GM21423 (cell line): Measurements from ENCODE around the gene USP7.

Experiments
- ATAC-seq: cut with Tn5 transposase; IDR thresholded peaks from one replicate; pipeline ENCODE4 v1.9.1; 2021; ENCODE audit warnings: mild to moderate bottlenecking, moderate library complexity; ENCODE audit not compliant: unreplicated experiment

Gene USP7

GRCh38 chr16:8865145-8865882 is 98.4 kb downstream of the USP7 start:
- ATAC-seq, result no peak

DNA sequence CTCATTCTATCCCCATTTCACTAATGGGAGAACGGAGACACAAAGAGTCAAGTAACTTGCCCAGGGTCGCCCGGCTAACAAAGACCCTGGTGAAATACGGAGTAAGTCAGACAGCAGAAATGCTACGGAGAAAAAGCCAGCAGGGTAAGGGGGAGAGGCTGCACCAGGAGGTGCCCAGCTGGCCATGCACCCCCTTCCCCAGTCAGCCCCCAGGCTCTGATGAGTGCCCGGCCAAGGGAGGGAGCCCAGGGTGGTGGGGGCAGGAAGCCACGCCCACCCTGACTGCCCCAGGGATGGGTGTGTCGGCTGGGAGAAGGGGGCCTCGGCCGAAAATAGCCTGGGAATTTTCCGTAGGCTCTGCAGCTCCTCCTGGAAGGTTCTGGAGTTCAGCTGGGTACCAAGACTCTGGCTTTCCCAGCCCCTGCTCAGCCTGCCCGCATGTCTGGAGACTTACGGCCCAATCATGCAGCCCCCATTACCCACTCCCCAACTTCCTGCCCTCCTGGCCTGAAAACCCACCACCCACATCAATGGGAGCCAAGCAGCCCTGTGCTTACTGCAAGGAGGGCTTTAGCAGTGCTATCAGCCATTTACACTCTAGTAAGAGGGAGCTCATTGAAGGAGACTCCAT is 99.1 kb downstream of the USP7 start:
- ATAC-seq, result no peak

- ATAC-seq, result no peak
These were observed 99.9 kb downstream of the USP7 start for GRCh38 chr16:8863594-8864424.

GRCh38 chr16:8862309-8863130 is 101.2 kb downstream of the USP7 start:
- ATAC-seq, result no peak

DNA sequence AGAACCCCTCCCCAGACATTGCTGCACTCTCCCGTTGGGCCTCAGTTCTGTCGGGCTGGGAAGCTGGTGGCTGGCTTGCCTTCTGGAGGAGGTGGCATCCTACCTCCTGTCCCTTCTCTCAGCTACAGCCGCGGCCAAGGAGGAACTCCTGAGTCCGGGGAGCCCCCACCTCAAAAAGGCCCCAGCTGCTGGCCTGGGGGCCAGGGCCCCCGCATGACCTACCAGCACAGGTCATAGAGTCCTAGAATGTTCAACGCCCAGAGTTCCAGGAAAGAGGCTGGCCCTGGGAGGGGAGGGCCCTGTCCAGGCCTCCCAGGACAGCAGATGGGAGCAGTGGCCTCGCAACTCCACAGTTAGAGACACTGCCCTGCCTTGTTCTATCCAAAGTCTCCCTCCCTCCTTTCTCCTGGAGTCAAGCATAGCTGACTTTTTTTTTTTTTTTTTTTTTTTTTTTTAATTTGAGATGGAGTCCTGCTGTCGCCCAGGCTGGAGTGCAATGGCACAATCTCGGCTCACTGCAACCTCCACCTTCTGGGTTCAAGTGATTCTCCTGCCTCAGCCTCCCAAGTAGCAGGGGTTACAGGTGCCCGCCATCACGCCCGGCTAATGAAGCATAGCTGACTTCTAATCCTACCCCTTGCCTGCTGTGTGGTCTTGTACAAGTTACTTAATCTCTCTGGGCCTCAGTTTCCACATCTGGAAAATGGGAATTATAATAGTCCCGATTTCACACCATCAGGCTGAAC is 102.0 kb downstream of the USP7 start:
- no peak for ATAC-seq

- ATAC-seq, result no peak
These were observed 103.5 kb downstream of the USP7 start for GRCh38 chr16:8859913-8860881.

- no peak for ATAC-seq
These were observed 104.5 kb downstream of the USP7 start for GRCh38 chr16:8858994-8859912.

GRCh38 chr16:8855972-8856371 is 107.7 kb downstream of the USP7 start:
- ATAC-seq, result no peak

DNA sequence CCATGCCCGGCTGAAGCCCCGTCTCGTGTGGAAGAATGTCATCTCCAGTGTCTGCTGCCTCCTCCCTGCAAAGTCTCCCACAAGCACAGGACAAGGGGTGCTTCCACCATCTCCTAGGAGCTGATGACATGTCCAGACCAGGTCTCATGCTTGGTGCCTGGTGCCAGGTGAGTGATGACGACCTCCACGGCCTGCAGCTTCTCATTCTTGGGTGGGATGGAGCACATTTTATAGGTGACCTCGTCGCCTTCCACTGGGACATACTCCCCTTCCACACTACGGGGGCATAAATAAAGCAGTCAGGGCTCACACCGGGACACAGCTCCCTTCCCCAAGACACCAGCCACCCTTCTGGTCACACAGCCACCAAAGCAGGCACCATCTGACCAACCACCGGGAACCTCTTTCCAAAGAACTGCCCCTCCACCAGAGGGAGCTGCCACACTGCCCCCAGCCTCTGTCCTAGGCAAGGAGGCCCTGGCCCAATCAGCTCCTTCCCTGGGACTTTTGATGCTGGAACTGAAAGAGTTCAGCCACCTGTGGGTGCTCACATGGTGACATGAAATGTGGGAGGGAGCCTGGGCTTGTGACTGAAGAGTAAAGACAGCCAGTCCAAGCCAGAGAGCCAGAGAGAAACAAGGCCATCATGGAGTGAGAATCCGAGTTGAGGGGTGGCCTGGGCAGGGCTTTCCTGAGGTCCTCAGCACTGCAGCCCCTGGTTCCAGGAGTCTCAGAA is 108.5 kb downstream of the USP7 start:
- no peak for ATAC-seq

- ATAC-seq, result no peak
These were observed 109.3 kb downstream of the USP7 start for GRCh38 chr16:8854298-8854948.

DNA sequence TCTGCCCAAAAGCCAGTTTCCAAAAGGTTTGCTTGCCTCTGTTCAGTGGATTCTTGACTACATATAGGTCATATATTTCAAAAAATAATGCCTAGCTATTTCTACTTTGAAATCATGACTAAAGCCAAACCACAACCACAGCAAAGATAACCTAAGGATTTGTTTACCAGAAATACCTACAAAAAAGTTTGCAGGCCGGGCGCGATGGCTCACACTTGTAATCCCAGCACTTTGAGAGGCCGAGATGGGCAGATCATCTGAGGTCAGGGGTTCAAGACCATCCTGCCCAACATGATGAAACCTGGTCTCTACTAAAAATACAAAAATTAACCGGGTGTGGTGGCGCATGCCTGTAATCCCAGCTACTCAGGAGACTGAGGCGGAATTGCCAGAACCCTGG is 110.1 kb downstream of the USP7 start:
- ATAC-seq, result no peak

DNA sequence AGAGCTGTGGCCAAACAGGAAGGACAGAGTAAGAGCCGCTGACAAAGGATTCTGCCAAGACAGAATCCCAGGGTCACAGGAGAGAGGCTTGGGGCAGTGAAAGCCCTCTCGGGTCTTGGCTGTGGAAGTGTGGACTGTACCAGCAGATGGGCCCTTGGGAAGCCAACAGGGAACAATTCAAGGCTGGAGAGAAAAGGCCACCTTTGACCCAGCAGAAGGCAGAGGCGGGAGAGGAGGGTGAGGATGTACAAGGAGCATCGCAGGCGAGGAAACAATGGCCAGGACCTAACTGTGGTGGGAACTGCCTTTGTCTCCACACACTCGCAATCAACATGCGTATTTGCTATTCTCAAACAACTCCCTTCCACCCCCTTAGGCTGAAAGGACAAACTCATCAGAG is 110.6 kb downstream of the USP7 start:
- ATAC-seq, result no peak

DNA sequence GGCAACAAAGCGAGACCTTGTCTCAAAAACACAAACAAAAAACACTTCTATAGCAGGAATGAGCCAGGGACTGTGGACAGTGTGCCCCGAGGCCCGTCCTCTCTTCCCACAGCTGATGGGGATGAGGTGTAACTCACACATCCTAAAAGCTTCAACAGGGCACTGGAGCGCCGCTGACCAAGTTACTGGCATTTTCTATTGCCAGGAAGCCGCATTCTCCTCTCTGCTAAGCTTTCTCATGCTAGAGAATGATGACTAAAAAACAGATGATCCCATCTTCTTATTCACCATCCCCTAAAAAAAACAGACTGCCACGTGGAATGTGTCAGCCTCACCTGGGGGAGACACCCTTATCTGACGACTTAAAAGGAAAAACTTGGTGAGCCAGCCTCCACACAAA is 111.2 kb downstream of the USP7 start:
- ATAC-seq, result no peak

- no peak for ATAC-seq
These were observed 111.8 kb downstream of the USP7 start for GRCh38 chr16:8851761-8852403.

DNA sequence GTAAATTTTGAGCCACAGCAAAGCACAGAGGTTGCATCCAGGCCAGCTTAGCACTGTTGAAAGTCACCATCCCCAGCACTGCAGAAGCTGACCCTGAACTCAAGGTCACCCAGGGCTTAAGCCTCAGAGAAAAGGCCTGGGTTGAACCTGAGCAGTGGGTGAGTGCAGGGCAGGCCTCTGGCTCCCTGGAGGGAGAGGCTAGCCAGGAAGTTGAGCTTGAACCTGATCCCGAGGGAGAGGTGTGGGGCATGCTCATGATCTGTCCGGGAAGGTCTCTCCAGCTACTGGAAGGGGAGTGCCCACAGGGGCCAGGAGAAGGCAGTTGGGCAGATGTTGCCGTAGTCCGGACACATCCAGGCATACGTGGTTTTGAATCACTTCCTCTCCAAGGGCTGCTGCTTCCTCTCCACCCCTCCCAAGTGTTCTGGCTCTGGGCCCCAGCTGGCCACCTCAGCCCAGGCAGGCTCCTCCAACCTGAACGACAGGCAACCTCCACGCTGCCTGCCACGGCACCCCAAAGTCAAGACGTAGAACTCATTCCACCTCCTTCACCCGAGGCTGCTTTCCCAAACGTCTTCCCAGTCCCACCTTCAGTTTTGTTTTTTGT is 113.3 kb downstream of the USP7 start:
- ATAC-seq, result no peak

GRCh38 chr16:8849411-8850011 is 114.2 kb downstream of the USP7 start:
- no peak for ATAC-seq
